Cardiac muscle cell (in vitro differentiated cells and primary cell): Measurements from ENCODE around the gene BGN. TPM values are rescaled to one million over a fixed set of nuclear protein-coding genes. Genes with fewer than 3 reads are reported as not detected.

Experiments
- DNase-seq, 2 donors: peaks; one replicate each; pipeline versions ENCODE4 v3.0.0 to v3.0.0-alpha.2; 2010 to 2017; ENCODE audit warnings: low read depth in 1 of 2, low spot score in 1 of 2
- H3K27ac ChIP-seq: fragments of 200-600 bp; sonication (generic); 2 replicates; pipeline ENCODE4 v1.5.1; 2016
- H3K27me3 ChIP-seq: fragments of 200-600 bp; sonication (generic); 2 replicates; pipeline ENCODE4 v1.6.0; 2016; ENCODE audit warnings: control low read depth
- H3K36me3 ChIP-seq: fragments of 200-600 bp; sonication (generic); 2 replicates; pipeline ENCODE4 v1.5.1; 2016; ENCODE audit warnings: control low read depth
- H3K4me1 ChIP-seq: fragments of 200-600 bp; sonication (generic); 2 replicates; pipeline ENCODE4 v1.8.1; 2017; ENCODE audit warnings: low read depth, mild to moderate bottlenecking, mixed run types
- H3K4me3 ChIP-seq: fragments of 200-600 bp; sonication (generic); 2 replicates; pipeline ENCODE4 v1.5.1; 2016; ENCODE audit warnings: mild to moderate bottlenecking
- H3K9me3 ChIP-seq: fragments of 200-600 bp; sonication (generic); 2 replicates; pipeline ENCODE4 v1.5.1; 2017; ENCODE audit warnings: low read depth, mild to moderate bottlenecking, control low read depth
- polyA plus RNA-seq: library from polyadenylated mRNA; unstranded; fragments of >200 nt; fragmentation: Nextera tagmentation; extraction: Ambion mirVana; gene quantifications from 2 replicates; pipeline ENCODE4 v1.2.1, GENCODE V29; 2016
- total RNA-seq: library from RNA; depleted of rRNA; stranded (reverse); fragments of >200 nt; gene quantifications from 2 replicates; pipeline ENCODE4 v1.2.3, GENCODE V29; 2016
- TF ChIP-seq, protein P1 (sequence below): IDR thresholded peaks from 2 replicates; pipeline ENCODE4 v1.5.1; 2012; ENCODE audit warnings: low read depth, mild to moderate bottlenecking, low read length

The BGN gene
- total and polyA plus RNA-seq, 2 experiments from 2014 or later = 0.54 to 1.0 TPM

DNA sequence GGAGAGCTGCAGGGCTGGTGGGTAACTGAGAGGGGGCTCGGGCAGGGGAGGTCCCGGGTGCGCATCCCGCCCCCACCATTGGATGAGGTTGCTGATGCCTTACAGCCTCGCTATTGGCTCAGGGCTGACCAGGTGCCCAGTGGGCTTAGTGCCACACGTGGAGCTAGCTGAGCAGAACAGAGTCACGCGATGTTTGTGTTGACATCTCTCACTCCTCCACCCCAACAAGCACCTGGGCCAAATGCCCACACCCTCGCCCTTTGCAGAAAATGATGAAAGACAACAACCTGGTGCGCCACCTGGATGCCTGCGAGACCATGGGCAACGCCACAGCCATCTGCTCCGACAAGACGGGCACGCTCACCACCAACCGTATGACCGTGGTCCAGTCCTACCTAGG is 54.5 kb downstream of the BGN start:
- Histone ChIP-seq H3K4me1 (no peaks in the 10 kb centered on the region), H3K27ac (no peak overlapping the region), H3K9me3 (no peaks in the 10 kb centered on the region), H3K27me3 (no peaks in the 10 kb centered on the region), H3K36me3 (no peaks in the 10 kb centered on the region), H3K4me3 (no peak overlapping the region)
- DNase-seq = no peak
- TF ChIP-seq, protein P1, sequence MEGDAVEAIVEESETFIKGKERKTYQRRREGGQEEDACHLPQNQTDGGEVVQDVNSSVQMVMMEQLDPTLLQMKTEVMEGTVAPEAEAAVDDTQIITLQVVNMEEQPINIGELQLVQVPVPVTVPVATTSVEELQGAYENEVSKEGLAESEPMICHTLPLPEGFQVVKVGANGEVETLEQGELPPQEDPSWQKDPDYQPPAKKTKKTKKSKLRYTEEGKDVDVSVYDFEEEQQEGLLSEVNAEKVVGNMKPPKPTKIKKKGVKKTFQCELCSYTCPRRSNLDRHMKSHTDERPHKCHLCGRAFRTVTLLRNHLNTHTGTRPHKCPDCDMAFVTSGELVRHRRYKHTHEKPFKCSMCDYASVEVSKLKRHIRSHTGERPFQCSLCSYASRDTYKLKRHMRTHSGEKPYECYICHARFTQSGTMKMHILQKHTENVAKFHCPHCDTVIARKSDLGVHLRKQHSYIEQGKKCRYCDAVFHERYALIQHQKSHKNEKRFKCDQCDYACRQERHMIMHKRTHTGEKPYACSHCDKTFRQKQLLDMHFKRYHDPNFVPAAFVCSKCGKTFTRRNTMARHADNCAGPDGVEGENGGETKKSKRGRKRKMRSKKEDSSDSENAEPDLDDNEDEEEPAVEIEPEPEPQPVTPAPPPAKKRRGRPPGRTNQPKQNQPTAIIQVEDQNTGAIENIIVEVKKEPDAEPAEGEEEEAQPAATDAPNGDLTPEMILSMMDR = no peak

- Histone ChIP-seq H3K9me3 (no peaks in the 10 kb centered on the region), H3K27ac (no peak overlapping the region), H3K4me3 (no peak overlapping the region), H3K36me3 (no peaks in the 10 kb centered on the region), H3K27me3 (no peaks in the 10 kb centered on the region), H3K4me1 (no peaks in the 10 kb centered on the region)
- no peak for DNase-seq
- TF ChIP-seq, protein P1 = no peak
Measured at GRCh38 chrX:153549807-153550206, 55.0 kb downstream of the BGN start.

GRCh38 chrX:153551135-153551534 is 56.4 kb downstream of the BGN start:
- H3K4me1 ChIP-seq = no peaks in the 10 kb centered on the region
- H3K36me3 ChIP-seq = no peaks in the 10 kb centered on the region
- no peaks in the 10 kb centered on the region for H3K27me3 ChIP-seq
- no peak overlapping the region for H3K27ac ChIP-seq
- H3K9me3 ChIP-seq = no peaks in the 10 kb centered on the region
- no peak overlapping the region for H3K4me3 ChIP-seq
- DNase-seq = peak in 1 of 2 donors; percentile 29
- TF ChIP-seq, protein P1 = no peak

- Histone ChIP-seq H3K27me3 (no peaks in the 10 kb centered on the region), H3K4me3 (no peak overlapping the region), H3K27ac (no peak overlapping the region), H3K9me3 (no peaks in the 10 kb centered on the region), H3K36me3 (no peaks in the 10 kb centered on the region), H3K4me1 (no peaks in the 10 kb centered on the region)
- TF ChIP-seq, protein P1 = peak; percentile 66
- peak; percentile 53 to 55 for DNase-seq
Measured at GRCh38 chrX:153554519-153555167, 59.9 kb downstream of the BGN start.

DNA sequence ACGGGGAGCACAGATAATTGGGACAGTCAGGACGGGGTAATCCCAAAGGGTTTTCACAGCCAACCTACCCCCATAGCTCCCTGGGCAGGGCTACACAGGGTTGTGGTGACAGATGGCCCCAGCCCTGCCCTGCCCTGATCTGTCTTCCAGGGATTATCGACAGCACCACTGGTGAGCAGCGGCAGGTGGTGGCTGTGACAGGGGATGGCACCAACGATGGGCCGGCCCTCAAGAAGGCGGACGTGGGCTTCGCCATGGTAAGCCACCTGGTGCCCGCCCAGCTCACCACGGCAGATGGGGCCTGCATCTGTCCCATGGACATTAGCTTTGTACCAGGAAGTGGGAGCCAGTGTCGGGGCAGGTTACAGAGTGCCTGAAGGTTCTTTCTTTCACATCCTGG is 62.0 kb downstream of the BGN start:
- Histone ChIP-seq H3K9me3 (no peaks in the 10 kb centered on the region), H3K4me1 (no peaks in the 10 kb centered on the region), H3K27ac (no peak overlapping the region), H3K4me3 (no peak overlapping the region), H3K36me3 (no peaks in the 10 kb centered on the region), H3K27me3 (no peaks in the 10 kb centered on the region)
- no peak for DNase-seq
- TF ChIP-seq, protein P1 = no peak
